Measurements from ENCODE around the gene PHF3.

- TF ChIP-seq, protein P1, sequence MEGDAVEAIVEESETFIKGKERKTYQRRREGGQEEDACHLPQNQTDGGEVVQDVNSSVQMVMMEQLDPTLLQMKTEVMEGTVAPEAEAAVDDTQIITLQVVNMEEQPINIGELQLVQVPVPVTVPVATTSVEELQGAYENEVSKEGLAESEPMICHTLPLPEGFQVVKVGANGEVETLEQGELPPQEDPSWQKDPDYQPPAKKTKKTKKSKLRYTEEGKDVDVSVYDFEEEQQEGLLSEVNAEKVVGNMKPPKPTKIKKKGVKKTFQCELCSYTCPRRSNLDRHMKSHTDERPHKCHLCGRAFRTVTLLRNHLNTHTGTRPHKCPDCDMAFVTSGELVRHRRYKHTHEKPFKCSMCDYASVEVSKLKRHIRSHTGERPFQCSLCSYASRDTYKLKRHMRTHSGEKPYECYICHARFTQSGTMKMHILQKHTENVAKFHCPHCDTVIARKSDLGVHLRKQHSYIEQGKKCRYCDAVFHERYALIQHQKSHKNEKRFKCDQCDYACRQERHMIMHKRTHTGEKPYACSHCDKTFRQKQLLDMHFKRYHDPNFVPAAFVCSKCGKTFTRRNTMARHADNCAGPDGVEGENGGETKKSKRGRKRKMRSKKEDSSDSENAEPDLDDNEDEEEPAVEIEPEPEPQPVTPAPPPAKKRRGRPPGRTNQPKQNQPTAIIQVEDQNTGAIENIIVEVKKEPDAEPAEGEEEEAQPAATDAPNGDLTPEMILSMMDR (IDR thresholded peaks at IDR 0.05): no peak
- TF ChIP-seq POLR2AphosphoS5 (IDR thresholded peaks at IDR 0.05; ENCODE audit: low read depth, low read length) (no peak), SIN3A (IDR thresholded peaks at IDR 0.05; ENCODE audit: borderline replicate concordance, insufficient read depth, low read depth, low read length) (no peak)
- TF ChIP-seq, protein P2, sequence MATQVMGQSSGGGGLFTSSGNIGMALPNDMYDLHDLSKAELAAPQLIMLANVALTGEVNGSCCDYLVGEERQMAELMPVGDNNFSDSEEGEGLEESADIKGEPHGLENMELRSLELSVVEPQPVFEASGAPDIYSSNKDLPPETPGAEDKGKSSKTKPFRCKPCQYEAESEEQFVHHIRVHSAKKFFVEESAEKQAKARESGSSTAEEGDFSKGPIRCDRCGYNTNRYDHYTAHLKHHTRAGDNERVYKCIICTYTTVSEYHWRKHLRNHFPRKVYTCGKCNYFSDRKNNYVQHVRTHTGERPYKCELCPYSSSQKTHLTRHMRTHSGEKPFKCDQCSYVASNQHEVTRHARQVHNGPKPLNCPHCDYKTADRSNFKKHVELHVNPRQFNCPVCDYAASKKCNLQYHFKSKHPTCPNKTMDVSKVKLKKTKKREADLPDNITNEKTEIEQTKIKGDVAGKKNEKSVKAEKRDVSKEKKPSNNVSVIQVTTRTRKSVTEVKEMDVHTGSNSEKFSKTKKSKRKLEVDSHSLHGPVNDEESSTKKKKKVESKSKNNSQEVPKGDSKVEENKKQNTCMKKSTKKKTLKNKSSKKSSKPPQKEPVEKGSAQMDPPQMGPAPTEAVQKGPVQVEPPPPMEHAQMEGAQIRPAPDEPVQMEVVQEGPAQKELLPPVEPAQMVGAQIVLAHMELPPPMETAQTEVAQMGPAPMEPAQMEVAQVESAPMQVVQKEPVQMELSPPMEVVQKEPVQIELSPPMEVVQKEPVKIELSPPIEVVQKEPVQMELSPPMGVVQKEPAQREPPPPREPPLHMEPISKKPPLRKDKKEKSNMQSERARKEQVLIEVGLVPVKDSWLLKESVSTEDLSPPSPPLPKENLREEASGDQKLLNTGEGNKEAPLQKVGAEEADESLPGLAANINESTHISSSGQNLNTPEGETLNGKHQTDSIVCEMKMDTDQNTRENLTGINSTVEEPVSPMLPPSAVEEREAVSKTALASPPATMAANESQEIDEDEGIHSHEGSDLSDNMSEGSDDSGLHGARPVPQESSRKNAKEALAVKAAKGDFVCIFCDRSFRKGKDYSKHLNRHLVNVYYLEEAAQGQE (IDR thresholded peaks at IDR 0.05; ENCODE audit: insufficient read depth in 1 of 2, low read depth in 2 of 2, low read length in 1 of 2): no peak
Observed at GRCh38 chr6:63745784-63746183, 110.2 kb downstream of the PHF3 start.
